K562 (cell line): ENCODE data around the gene EXOC3.

Source experiments
- CBX5 ChIP-seq: IDR thresholded peaks from 2 replicates; pipeline ENCODE4 v1.6.1; 2014; ENCODE audit warnings: low read depth, borderline replicate concordance
- CREB1 ChIP-seq, 2 experiments: sonication (generic) in 1 of 2; formaldehyde crosslinking in 1 of 2; IDR thresholded peaks; 2 replicates each; pipeline versions ENCODE4 v1.6.1 to v1.8.0; 2012 to 2022; ENCODE audit warnings: inconsistent platforms in 1 of 2, mild to moderate bottlenecking in 1 of 2, missing genetic modification reagents in 1 of 2, moderate library complexity in 1 of 2
- DNMT1 ChIP-seq: fragments of 450-650 bp; IDR thresholded peaks from 2 replicates; pipeline ENCODE4 v1.6.1; 2016; ENCODE audit warnings: antibody characterized with exemption, mild to moderate bottlenecking
- EZH2 ChIP-seq: IDR thresholded peaks from 2 replicates; pipeline ENCODE4 v1.6.1; 2012; ENCODE audit warnings: low read depth, mild to moderate bottlenecking, inconsistent platforms, low read length, borderline replicate concordance
- GATAD2B ChIP-seq: fragments of 450-650 bp; IDR thresholded peaks from 2 replicates; pipeline ENCODE4 v1.6.1; 2017; ENCODE audit warnings: mild to moderate bottlenecking, borderline replicate concordance
- GTF2F1 ChIP-seq: IDR thresholded peaks from 2 replicates; pipeline ENCODE4 v1.6.1; 2011; ENCODE audit warnings: low read depth, low read length, improper control_type of control experiment
- POLR2A ChIP-seq: fragments of 450-650 bp; conservative IDR thresholded peaks from 2 replicates; pipeline ENCODE4 v1.6.1; 2016
- POLR2AphosphoS5 ChIP-seq: IDR thresholded peaks from 2 replicates; pipeline ENCODE4 v1.6.1; 2011; ENCODE audit warnings: mild to moderate bottlenecking, low read depth, low read length, moderate library complexity; ENCODE audit not compliant: control insufficient read depth, insufficient read depth
- RFX5 ChIP-seq: IDR thresholded peaks from 2 replicates; pipeline ENCODE4 v1.6.1; 2011; ENCODE audit warnings: low read depth, mild to moderate bottlenecking, improper control_type of control experiment, low read length
- YY1 ChIP-seq, 3 experiments: IDR thresholded peaks; 2 replicates each; pipeline ENCODE4 v1.6.1; 2011; ENCODE audit warnings: low read length in 2 of 3, mild to moderate bottlenecking in 2 of 3, moderate library complexity in 2 of 3, borderline replicate concordance in 1 of 3, control low read depth in 1 of 3, low read depth in 1 of 3; ENCODE audit not compliant: insufficient read depth in 3 of 3, insufficient replicate concordance in 2 of 3, control insufficient read depth in 1 of 3, insufficient read length in 1 of 3; ENCODE audit errors: extremely low read depth in 1 of 3
- ZNF717 ChIP-seq: fragments of 250-450 bp; sonication (Bioruptor Pico); IDR thresholded peaks from 2 replicates; pipeline ENCODE4 v1.5.0; 2021
- ZNF76 ChIP-seq: fragments of 250-450 bp; sonication (Bioruptor Pico); IDR thresholded peaks from 2 replicates; pipeline ENCODE4 v1.4.0; 2020; ENCODE audit warnings: mild to moderate bottlenecking, moderate library complexity, borderline replicate concordance
- TF ChIP-seq, protein P1 (sequence below), 3 experiments: IDR thresholded peaks in 2 of 3; conservative IDR thresholded peaks in 1 of 3; 2 replicates each; pipeline ENCODE4 v1.5.1; 2011 to 2012; ENCODE audit warnings: low read length in 3 of 3, mild to moderate bottlenecking in 3 of 3, control low read depth in 2 of 3, improper control_type of control experiment in 1 of 3, inconsistent platforms in 1 of 3, low read depth in 1 of 3, mixed read lengths in 1 of 3, moderate library complexity in 1 of 3; ENCODE audit not compliant: insufficient read depth in 2 of 3
- TF ChIP-seq, protein P2 (sequence below), 2 experiments: fragments of 450-650 bp in 1 of 2; sonication (generic) in 1 of 2; formaldehyde crosslinking in 1 of 2; IDR thresholded peaks in 1 of 2; conservative IDR thresholded peaks in 1 of 2; 2 replicates each; pipeline versions ENCODE4 v1.6.1 to v1.8.1; 2016 to 2023; ENCODE audit warnings: mild to moderate bottlenecking in 2 of 2, moderate library complexity in 2 of 2, inconsistent platforms in 1 of 2, missing genetic modification reagents in 1 of 2

GRCh38 chr5:416636-416960 lies 26.4 kb upstream of the EXOC3 start:
- TF ChIP-seq CBX5 = no peak
- no peak for TF ChIP-seq GTF2F1
- no peak for TF ChIP-seq DNMT1
- TF ChIP-seq, protein P1, sequence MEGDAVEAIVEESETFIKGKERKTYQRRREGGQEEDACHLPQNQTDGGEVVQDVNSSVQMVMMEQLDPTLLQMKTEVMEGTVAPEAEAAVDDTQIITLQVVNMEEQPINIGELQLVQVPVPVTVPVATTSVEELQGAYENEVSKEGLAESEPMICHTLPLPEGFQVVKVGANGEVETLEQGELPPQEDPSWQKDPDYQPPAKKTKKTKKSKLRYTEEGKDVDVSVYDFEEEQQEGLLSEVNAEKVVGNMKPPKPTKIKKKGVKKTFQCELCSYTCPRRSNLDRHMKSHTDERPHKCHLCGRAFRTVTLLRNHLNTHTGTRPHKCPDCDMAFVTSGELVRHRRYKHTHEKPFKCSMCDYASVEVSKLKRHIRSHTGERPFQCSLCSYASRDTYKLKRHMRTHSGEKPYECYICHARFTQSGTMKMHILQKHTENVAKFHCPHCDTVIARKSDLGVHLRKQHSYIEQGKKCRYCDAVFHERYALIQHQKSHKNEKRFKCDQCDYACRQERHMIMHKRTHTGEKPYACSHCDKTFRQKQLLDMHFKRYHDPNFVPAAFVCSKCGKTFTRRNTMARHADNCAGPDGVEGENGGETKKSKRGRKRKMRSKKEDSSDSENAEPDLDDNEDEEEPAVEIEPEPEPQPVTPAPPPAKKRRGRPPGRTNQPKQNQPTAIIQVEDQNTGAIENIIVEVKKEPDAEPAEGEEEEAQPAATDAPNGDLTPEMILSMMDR (IDR thresholded peaks at IDR 0.05 in 2 of 3, conservative IDR thresholded peaks at IDR 0.05 in 1 of 3; ENCODE audit: insufficient read depth in 2 of 3, low read depth in 1 of 3, low read length in 3 of 3) = no peak
- TF ChIP-seq, protein P2, sequence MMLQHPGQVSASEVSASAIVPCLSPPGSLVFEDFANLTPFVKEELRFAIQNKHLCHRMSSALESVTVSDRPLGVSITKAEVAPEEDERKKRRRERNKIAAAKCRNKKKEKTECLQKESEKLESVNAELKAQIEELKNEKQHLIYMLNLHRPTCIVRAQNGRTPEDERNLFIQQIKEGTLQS (IDR thresholded peaks at IDR 0.05) = no peak
- TF ChIP-seq, protein P2 (CRISPR knock-in tag; conservative IDR thresholded peaks at IDR 0.05) = no peak
- TF ChIP-seq POLR2A = no peak
- no peak for TF ChIP-seq CREB1 (IDR thresholded peaks at IDR 0.05)
- TF ChIP-seq CREB1 (CRISPR knock-in tag; IDR thresholded peaks at IDR 0.05) = no peak
- no peak for TF ChIP-seq EZH2
- TF ChIP-seq GATAD2B = no peak
- no peak for TF ChIP-seq ZNF76
- TF ChIP-seq ZNF717 (CRISPR knock-in tag) = no peak
- TF ChIP-seq POLR2AphosphoS5 = no peak
- TF ChIP-seq YY1 (IDR thresholded peaks at IDR 0.05; ENCODE audit: borderline replicate concordance in 1 of 3, control insufficient read depth in 1 of 3, extremely low read depth in 1 of 3, insufficient read depth in 3 of 3, insufficient read length in 1 of 3, insufficient replicate concordance in 2 of 3, low read depth in 1 of 3, low read length in 2 of 3) = no peak
- no peak for TF ChIP-seq RFX5
